Karpas-422 (cell line): ENCODE data around the gene HNRNPUL1. TPM values are rescaled to one million over a fixed set of nuclear protein-coding genes. Genes with fewer than 3 reads are reported as not detected.
A peak's percentile ranks its signal among the peaks of the same experiment; 100 is the strongest.

ENCODE experiments used
- DNase-seq: peaks from one replicate; pipeline ENCODE4 v3.0.0-alpha.2; 2015
- H2AFZ ChIP-seq: fragments of 200-600 bp; sonication (generic); 2 replicates; pipeline ENCODE4 v1.6.1; 2014; ENCODE audit warnings: antibody characterized with exemption, low read length, mixed read lengths
- H3K27ac ChIP-seq: fragments of 200-600 bp; sonication (generic); 2 replicates; pipeline ENCODE4 v1.5.1; 2014; ENCODE audit warnings: mild to moderate bottlenecking, low read length, moderate library complexity
- H3K27me3 ChIP-seq: fragments of 200-600 bp; sonication (generic); 2 replicates; pipeline ENCODE4 v1.6.1; 2014; ENCODE audit warnings: low read length, mixed read lengths
- H3K36me3 ChIP-seq: fragments of 200-600 bp; sonication (generic); 2 replicates; pipeline ENCODE4 v1.6.1; 2014; ENCODE audit warnings: low read length, mixed read lengths; ENCODE audit not compliant: insufficient read depth
- H3K4me1 ChIP-seq: fragments of 200-600 bp; sonication (generic); 2 replicates; pipeline ENCODE4 v1.6.1; 2014; ENCODE audit warnings: mild to moderate bottlenecking, low read length, mixed read lengths
- H3K4me2 ChIP-seq: fragments of 200-600 bp; sonication (generic); 2 replicates; pipeline ENCODE4 v1.6.1; 2014; ENCODE audit warnings: low read length, low read depth, mild to moderate bottlenecking; ENCODE audit not compliant: poor library complexity, severe bottlenecking
- H3K4me3 ChIP-seq: fragments of 200-600 bp; sonication (generic); 2 replicates; pipeline ENCODE4 v1.5.1; 2014; ENCODE audit warnings: mild to moderate bottlenecking, antibody characterized with exemption, low read length, mixed read lengths
- H3K79me2 ChIP-seq: fragments of 200-600 bp; sonication (generic); 2 replicates; pipeline ENCODE4 v1.6.1; 2014; ENCODE audit warnings: mild to moderate bottlenecking, low read length, mixed read lengths
- H3K9ac ChIP-seq: fragments of 200-600 bp; sonication (generic); 2 replicates; pipeline ENCODE4 v1.6.0; 2014; ENCODE audit warnings: low read length
- H3K9me2 ChIP-seq: fragments of 200-600 bp; sonication (generic), shearing (Covaris generic); replicated peaks from 2 replicates; pipeline ENCODE4 v1.6.0; 2014; ENCODE audit warnings: mild to moderate bottlenecking, low read length, moderate library complexity; ENCODE audit not compliant: insufficient read depth
- H3K9me3 ChIP-seq: fragments of 300-700, 200-600 bp; sonication (generic); 2 replicates; pipeline ENCODE4 v1.6.1; 2014; ENCODE audit warnings: low read length, mixed read lengths
- H4K20me1 ChIP-seq: fragments of 200-600 bp; sonication (generic); 2 replicates; pipeline ENCODE4 v1.6.1; 2014; ENCODE audit warnings: mild to moderate bottlenecking, antibody characterized with exemption, low read length, low read depth; ENCODE audit not compliant: insufficient read depth
- total RNA-seq: library from RNA; depleted of rRNA; stranded (reverse); fragments of >200 nt; shearing (Covaris generic); gene quantifications from 2 replicates; pipeline ENCODE4 v1.2.3, GENCODE V29; 2014; ENCODE audit warnings: low replicate concordance

The HNRNPUL1 gene
- total RNA-seq, 1 experiment from 2014 or later, result 99.4 TPM

DNA sequence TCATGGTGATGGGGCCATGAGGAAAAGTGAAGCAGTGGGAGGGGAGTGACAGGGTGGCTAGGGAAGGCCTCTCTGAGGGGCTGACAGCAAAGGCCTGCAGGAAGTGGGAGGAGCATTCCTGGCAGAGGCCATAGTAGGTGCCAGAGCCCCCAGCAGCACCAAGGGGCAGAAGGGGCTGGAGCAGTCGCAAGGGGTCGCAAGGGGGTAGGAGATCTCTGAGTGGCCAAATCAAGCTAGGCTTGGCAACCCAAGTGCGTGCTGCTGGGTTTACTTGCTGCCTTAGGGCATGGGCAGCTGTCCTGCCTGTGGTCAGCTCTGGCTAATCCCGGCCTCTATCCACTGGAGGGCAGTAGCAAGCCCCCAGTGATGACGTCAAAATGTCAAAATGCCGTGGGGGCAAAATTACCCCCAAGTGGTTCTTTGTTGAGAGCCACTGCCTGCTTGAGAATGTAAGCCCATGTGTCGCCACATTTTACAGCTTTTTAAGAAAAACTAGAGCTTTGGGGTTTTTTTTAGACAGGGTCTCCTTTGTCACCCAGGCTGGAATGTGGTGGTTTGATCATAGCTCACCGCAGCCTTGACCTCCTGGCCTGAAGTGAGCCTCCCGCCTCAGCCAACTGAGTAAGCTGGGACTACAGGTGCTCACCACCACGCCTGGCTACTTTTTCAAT is 57.6 kb downstream of the HNRNPUL1 start:
- Histone ChIP-seq H3K4me1 (peaks cover under 1% of the 10 kb centered on the region; the same call in 1 of the 2 replicates), H3K79me2 (peaks cover 12% of the 10 kb centered on the region), H3K36me3 (no peaks in the 10 kb centered on the region; the same call in 1 of the 2 replicates), H3K9me2 (no peaks in the 10 kb centered on the region), H3K9ac (no peak overlapping the region), H3K27me3 (no peaks in the 10 kb centered on the region), H4K20me1 (no peaks in the 10 kb centered on the region), H3K9me3 (no peaks in the 10 kb centered on the region), H2AFZ (no peak overlapping the region), H3K27ac (no peak overlapping the region), H3K4me2 (no peak overlapping the region), H3K4me3 (no peak overlapping the region)
- DNase-seq, result peak; percentile 60

DNA sequence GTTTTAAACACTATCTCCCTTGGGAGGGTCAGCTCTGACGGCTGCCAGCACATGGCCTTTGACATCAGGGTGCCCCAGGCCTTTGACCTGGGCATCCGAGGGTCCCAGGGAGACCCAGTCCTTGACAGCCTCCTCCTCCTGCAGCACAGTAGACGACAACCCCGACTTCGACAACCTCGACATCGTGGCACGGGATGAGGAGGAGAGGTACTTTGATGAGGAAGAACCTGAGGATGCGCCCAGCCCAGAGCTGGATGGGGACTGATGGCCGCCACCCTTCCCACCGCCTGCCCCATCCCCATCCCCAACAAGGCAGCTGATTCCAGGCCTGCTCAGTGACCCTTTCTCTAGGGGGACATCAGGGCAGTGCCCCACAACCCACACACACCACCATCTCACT is 58.3 kb downstream of the HNRNPUL1 start:
- Histone ChIP-seq H3K36me3 (no peaks in the 10 kb centered on the region; the same call in 1 of the 2 replicates), H3K9me3 (no peaks in the 10 kb centered on the region), H3K9me2 (no peaks in the 10 kb centered on the region), H3K9ac (no peak overlapping the region), H4K20me1 (no peaks in the 10 kb centered on the region), H3K4me1 (peaks cover 7% of the 10 kb centered on the region), H2AFZ (no peak overlapping the region), H3K27ac (no peak overlapping the region), H3K4me2 (no peak overlapping the region), H3K27me3 (no peaks in the 10 kb centered on the region), H3K79me2 (peaks cover 18% of the 10 kb centered on the region), H3K4me3 (no peak overlapping the region)
- no peak for DNase-seq

DNA sequence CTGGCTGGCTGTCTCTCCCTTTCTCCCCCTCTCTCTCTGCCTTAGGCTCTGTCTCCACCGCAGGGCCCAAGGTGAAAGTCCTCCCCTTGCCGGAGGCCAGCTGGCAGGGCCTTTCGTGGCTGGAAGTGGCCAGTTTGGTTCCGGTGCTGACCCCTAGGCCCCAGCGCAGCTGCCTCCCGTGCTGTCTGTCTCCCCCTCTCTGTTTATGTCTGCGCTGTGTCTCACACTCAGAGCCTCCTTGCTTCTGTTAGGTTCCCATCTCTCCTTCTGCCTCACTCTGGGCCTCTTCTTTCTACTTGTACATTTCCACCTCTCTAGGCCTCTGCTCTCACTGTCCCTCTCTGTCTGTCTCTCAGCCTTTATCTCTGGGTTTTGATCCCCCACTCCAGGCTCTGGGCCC is 58.9 kb downstream of the HNRNPUL1 start:
- no peaks in the 10 kb centered on the region for H3K9me3 ChIP-seq
- no peaks in the 10 kb centered on the region for H3K9me2 ChIP-seq
- H2AFZ ChIP-seq, result no peak overlapping the region
- H3K4me2 ChIP-seq, result no peak overlapping the region
- DNase-seq, result no peak
- no peaks in the 10 kb centered on the region for H3K27me3 ChIP-seq
- H3K9ac ChIP-seq, result no peak overlapping the region
- H3K36me3 ChIP-seq, result no peaks in the 10 kb centered on the region; the same call in 1 of the 2 replicates
- H3K79me2 ChIP-seq, result peaks cover 18% of the 10 kb centered on the region
- H4K20me1 ChIP-seq, result no peaks in the 10 kb centered on the region
- no peak overlapping the region for H3K27ac ChIP-seq
- H3K4me3 ChIP-seq, result no peak overlapping the region
- peaks cover 13% of the 10 kb centered on the region for H3K4me1 ChIP-seq

DNA sequence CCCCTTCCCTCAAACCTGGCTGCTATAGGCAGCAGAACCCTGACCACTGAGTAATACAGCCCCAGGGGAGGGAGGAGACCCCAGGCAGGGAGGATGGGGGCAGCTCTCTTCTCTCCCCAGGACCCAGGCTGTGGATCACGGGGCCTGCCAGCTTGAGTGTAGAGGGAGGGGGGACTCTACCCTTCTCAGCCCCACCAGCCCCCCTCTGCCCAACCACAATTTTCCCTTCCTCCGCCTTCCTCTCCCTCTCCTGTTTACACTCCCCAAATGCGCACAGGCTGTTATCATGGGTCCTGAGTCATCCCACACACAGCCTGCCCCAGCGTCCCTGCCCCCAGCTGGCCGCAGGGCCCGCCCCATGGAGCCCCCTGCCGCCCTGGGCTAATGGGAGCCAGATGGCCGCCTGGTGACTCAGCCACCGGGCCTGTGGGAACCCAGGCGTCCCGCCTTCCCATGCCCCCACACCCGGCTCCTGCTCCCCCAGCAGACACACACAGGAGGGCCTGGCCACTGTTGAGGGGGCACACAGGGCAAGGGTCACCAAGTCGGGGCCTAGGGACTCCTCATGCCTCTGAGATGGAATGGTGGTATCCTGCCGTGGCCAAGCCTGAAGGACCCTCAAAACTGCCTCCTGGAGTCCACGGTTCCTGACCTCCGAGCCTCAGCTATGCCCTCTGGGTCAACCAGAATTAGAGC is 59.4 kb downstream of the HNRNPUL1 start:
- Histone ChIP-seq H3K9ac (no peak overlapping the region), H2AFZ (no peak overlapping the region), H4K20me1 (no peaks in the 10 kb centered on the region), H3K9me3 (no peaks in the 10 kb centered on the region), H3K27ac (no peak overlapping the region), H3K4me2 (no peak overlapping the region), H3K9me2 (no peaks in the 10 kb centered on the region), H3K4me3 (no peak overlapping the region), H3K27me3 (no peaks in the 10 kb centered on the region), H3K79me2 (peaks cover 18% of the 10 kb centered on the region), H3K4me1 (peaks cover 19% of the 10 kb centered on the region), H3K36me3 (no peaks in the 10 kb centered on the region; the same call in 1 of the 2 replicates)
- DNase-seq, result no peak

DNA sequence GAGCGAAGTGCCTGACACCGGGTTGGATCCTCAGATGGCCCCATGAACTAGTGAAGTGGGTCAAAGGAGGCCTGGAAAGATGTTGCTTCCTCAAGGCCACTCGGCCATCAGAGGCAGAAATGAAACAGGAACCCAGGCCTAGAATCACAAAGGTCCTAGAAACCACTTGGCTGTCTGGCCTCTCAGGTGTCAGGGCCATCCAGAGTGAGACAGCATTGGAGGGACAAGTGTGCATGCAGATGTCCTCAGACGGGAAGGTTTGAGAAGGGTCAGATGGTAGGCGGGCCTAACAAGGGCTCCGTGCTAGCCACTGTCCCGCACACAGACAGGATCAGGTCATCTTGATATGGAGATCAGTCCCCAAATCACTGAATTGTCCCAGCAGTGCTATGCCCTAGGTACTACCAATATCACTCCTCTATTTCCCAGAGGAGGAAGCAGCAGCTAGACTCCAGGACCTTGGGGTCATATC is 60.1 kb downstream of the HNRNPUL1 start:
- H3K9me2 ChIP-seq, result no peaks in the 10 kb centered on the region
- peaks cover 26% of the 10 kb centered on the region for H3K4me1 ChIP-seq
- no peak for DNase-seq
- H3K27ac ChIP-seq, result no peak overlapping the region
- no peak overlapping the region for H3K4me2 ChIP-seq
- no peak overlapping the region for H3K4me3 ChIP-seq
- peaks cover 18% of the 10 kb centered on the region for H3K79me2 ChIP-seq
- H2AFZ ChIP-seq, result no peak overlapping the region
- H3K36me3 ChIP-seq, result no peaks in the 10 kb centered on the region; the same call in 1 of the 2 replicates
- H4K20me1 ChIP-seq, result no peaks in the 10 kb centered on the region
- no peaks in the 10 kb centered on the region for H3K9me3 ChIP-seq
- H3K9ac ChIP-seq, result no peak overlapping the region
- H3K27me3 ChIP-seq, result no peaks in the 10 kb centered on the region

DNA sequence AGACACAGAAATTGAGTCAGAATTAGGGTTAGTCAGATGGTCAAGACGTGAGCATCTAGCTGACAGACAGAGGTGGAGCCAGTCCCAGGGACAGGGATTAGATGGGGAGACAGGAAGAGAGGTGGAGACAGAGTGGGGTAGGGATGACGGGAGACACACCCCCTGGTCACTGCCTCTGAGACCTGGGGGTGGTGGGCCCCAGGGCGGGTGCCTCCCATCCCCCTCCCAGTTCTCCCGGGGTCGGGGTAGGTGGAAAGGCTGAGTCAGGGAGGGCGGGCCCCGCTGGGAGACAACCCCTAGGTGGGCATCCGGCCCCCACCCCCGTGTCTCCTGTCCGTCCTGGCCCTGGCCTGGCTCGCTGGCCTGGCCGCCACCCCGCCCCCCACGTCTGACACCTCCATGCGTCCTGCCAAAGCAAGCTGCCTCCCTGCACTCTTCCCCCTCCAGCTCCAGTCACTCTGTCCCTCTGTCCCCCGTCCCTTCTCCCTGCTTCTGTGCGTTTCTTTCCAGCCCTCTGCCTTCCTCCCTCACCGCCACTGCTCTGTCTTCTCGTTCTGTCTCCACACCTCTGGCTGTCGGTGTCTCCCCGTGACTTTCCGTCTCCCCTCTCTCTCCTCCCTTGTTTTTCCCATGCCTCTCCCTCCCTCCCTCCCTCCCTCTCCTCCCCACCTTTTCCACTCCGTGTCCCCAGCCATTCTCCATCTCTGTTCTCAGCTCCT is 60.9 kb downstream of the HNRNPUL1 start:
- Histone ChIP-seq H3K79me2 (peaks cover 18% of the 10 kb centered on the region), H3K27ac (no peak overlapping the region), H3K9ac (no peak overlapping the region), H3K9me3 (no peaks in the 10 kb centered on the region), H3K4me1 (peaks cover 28% of the 10 kb centered on the region), H3K27me3 (no peaks in the 10 kb centered on the region), H3K4me2 (no peak overlapping the region), H2AFZ (no peak overlapping the region), H3K9me2 (no peaks in the 10 kb centered on the region), H3K36me3 (no peaks in the 10 kb centered on the region; the same call in 1 of the 2 replicates), H4K20me1 (no peaks in the 10 kb centered on the region), H3K4me3 (no peak overlapping the region)
- no peak for DNase-seq

DNA sequence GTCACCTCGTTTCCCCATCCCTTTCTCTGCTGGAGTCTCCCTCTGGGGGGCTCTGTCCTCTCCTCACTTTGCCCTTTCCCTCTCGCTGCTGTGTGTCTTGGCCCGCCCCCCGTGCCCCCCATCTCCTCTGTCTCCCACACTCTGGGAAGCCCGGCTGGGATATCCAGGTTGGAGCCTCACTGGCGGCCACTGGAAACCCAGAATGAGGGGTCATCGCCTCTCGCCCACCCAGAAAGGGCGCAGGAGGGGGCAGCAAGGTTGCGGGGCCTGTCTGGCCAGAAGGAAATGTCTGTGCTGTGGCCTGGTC is 61.4 kb downstream of the HNRNPUL1 start:
- no peak overlapping the region for H3K27ac ChIP-seq
- DNase-seq, result no peak
- no peaks in the 10 kb centered on the region for H4K20me1 ChIP-seq
- H3K4me3 ChIP-seq, result no peak overlapping the region
- H3K36me3 ChIP-seq, result no peaks in the 10 kb centered on the region; the same call in 1 of the 2 replicates
- H3K4me1 ChIP-seq, result peaks cover 33% of the 10 kb centered on the region
- H3K27me3 ChIP-seq, result no peaks in the 10 kb centered on the region
- H3K9me3 ChIP-seq, result no peaks in the 10 kb centered on the region
- no peaks in the 10 kb centered on the region for H3K9me2 ChIP-seq
- H3K4me2 ChIP-seq, result no peak overlapping the region
- no peak overlapping the region for H3K9ac ChIP-seq
- H3K79me2 ChIP-seq, result peaks cover 18% of the 10 kb centered on the region
- no peak overlapping the region for H2AFZ ChIP-seq
